HFFc6 (cell line): ENCODE results near the gene GALC. TPM values are rescaled to one million over a fixed set of nuclear protein-coding genes. Genes with fewer than 3 reads are reported as not detected.

Source experiments
- DNase-seq: peaks from one replicate; pipeline ENCODE4 v3.0.0-alpha.2; 2018
- H3K27ac Mint-ChIP-seq: 2 replicates; pipeline ENCODE4 v1.8.0; 2020; ENCODE audit warnings: mild to moderate bottlenecking, mixed read lengths
- H3K27me3 Mint-ChIP-seq: 2 replicates; pipeline ENCODE4 v1.8.0; 2021; ENCODE audit warnings: mild to moderate bottlenecking, moderate library complexity, mixed read lengths; ENCODE audit not compliant: insufficient read depth
- H3K36me3 Mint-ChIP-seq: 2 replicates; pipeline ENCODE4 v1.8.0; 2021; ENCODE audit warnings: low read depth, mixed read lengths
- H3K4me1 Mint-ChIP-seq: 2 replicates; pipeline ENCODE4 v1.8.0; 2020; ENCODE audit warnings: low read depth, mixed read lengths
- H3K4me3 Mint-ChIP-seq: 2 replicates; pipeline ENCODE4 v1.8.0; 2020; ENCODE audit warnings: mild to moderate bottlenecking, moderate library complexity, mixed read lengths
- H3K9me3 Mint-ChIP-seq: 2 replicates; pipeline ENCODE4 v1.8.0; 2020; ENCODE audit warnings: mild to moderate bottlenecking, mixed read lengths
- CTCF ChIP-seq: fragments of 200-600 bp; sonication (generic); IDR thresholded peaks from 2 replicates; pipeline ENCODE4 v1.5.0; 2021; ENCODE audit warnings: antibody characterized with exemption, mild to moderate bottlenecking
- total RNA-seq, 6 experiments: library from RNA; stranded (reverse); fragmentation: NEBNext Ultra II Directional; extraction: Animal tissue kit (Norgen Biotek cat#: 25700); gene quantifications; 2 replicates in 1 of 6; 3 replicates in 5 of 6; pipeline ENCODE4 v1.2.3, GENCODE V29; 2021

The GALC gene
- total RNA-seq, 6 experiments from 2014 or later, result 9.3 to 11.8 (median 10.8) TPM

DNA sequence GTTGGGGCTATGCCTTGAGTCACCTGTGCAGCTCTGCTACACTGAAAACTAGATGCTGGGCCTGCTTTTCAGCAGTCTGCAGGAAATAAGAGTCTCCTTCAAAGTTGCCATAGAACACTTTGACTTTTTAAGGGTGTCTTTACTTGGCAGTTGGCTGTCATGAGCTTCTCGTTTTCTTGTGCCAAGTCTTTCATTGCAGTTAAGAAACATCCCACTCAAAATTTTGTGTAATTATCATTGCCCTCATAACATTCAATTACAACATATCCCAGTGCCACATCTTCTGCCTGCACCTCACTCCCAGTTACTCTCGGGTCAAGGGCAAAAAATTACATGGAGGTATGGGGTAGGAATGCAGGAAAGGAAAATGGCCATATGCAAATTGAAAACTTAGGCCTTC is 41.1 kb upstream of the GALC start:
- no peak for DNase-seq
- H3K4me1 Mint-ChIP-seq, result no peaks in the 10 kb centered on the region
- no peak overlapping the region for H3K27ac Mint-ChIP-seq
- no peaks in the 10 kb centered on the region for H3K36me3 Mint-ChIP-seq
- no peaks in the 10 kb centered on the region for H3K27me3 Mint-ChIP-seq
- no peak for TF ChIP-seq CTCF
- no peak overlapping the region for H3K4me3 Mint-ChIP-seq
- no peaks in the 10 kb centered on the region; the same call in 1 of the 2 replicates for H3K9me3 Mint-ChIP-seq

DNA sequence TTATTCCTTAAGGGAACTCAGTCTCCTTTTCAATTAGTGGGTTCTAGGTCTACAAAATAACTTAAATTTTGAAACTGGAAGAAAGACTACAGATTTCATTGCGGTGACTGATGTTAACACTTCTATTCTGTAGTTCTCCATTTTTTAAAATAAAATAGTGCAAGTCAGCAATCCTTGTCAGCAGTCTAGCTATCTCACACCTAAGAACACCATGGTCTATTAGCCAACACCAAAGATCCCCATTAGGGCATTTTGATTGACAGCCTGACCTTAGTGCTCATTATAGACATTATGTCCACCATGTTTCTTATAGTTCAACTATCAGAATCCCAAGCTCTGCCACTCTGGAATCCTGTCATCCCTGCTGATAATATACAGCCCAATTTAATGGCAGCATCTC is 39.4 kb upstream of the GALC start:
- no peak overlapping the region for H3K27ac Mint-ChIP-seq
- no peaks in the 10 kb centered on the region for H3K4me1 Mint-ChIP-seq
- H3K27me3 Mint-ChIP-seq, result no peaks in the 10 kb centered on the region; the same call in 1 of the 2 replicates
- no peak for DNase-seq
- no peak overlapping the region for H3K4me3 Mint-ChIP-seq
- TF ChIP-seq CTCF, result no peak
- H3K36me3 Mint-ChIP-seq, result no peaks in the 10 kb centered on the region
- no peaks in the 10 kb centered on the region; the same call in 1 of the 2 replicates for H3K9me3 Mint-ChIP-seq

GRCh38 chr14:88030892-88031291 is 37.9 kb upstream of the GALC start:
- H3K36me3 Mint-ChIP-seq, result no peaks in the 10 kb centered on the region
- no peaks in the 10 kb centered on the region; the same call in 1 of the 2 replicates for H3K9me3 Mint-ChIP-seq
- H3K27ac Mint-ChIP-seq, result no peak overlapping the region
- no peak for TF ChIP-seq CTCF
- no peaks in the 10 kb centered on the region for H3K4me1 Mint-ChIP-seq
- no peaks in the 10 kb centered on the region; the same call in none of the 2 replicates for H3K27me3 Mint-ChIP-seq
- no peak overlapping the region for H3K4me3 Mint-ChIP-seq
- no peak for DNase-seq

- Mint-ChIP-seq H3K4me3 (no peak overlapping the region), H3K4me1 (no peaks in the 10 kb centered on the region), H3K36me3 (no peaks in the 10 kb centered on the region), H3K27ac (no peak overlapping the region), H3K27me3 (no peaks in the 10 kb centered on the region; the same call in none of the 2 replicates), H3K9me3 (no peaks in the 10 kb centered on the region; the same call in 1 of the 2 replicates)
- DNase-seq, result no peak
- no peak for TF ChIP-seq CTCF
These were observed 37.1 kb upstream of the GALC start for GRCh38 chr14:88030079-88030478.

- no peak overlapping the region for H3K27ac Mint-ChIP-seq
- H3K4me3 Mint-ChIP-seq, result no peak overlapping the region
- TF ChIP-seq CTCF, result no peak
- H3K9me3 Mint-ChIP-seq, result no peaks in the 10 kb centered on the region
- H3K27me3 Mint-ChIP-seq, result no peaks in the 10 kb centered on the region; the same call in none of the 2 replicates
- H3K36me3 Mint-ChIP-seq, result no peaks in the 10 kb centered on the region
- H3K4me1 Mint-ChIP-seq, result no peaks in the 10 kb centered on the region
- no peak for DNase-seq
These were observed 36.5 kb upstream of the GALC start for GRCh38 chr14:88029500-88029899.

DNA sequence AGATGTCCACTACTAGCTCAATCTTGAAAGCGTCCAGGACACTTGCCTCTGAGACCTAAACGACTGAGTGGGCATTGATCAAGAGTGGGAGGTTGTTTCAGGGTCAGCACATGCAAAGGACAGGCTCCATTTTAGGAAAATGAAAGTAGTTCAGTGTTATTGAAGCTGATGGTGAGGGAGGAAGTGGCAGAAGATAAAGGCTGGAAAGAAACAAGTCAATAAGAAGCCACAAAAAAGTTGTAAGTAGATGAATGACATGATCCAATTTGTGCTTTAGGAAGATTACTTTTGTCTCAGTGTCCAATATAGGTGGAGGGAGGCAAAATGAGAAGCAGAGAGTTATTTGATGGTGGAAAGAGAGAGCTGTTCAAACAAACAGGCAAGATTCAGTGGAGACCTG is 33.9 kb upstream of the GALC start:
- H3K36me3 Mint-ChIP-seq, result no peaks in the 10 kb centered on the region
- H3K27ac Mint-ChIP-seq, result no peak overlapping the region
- no peaks in the 10 kb centered on the region for H3K4me1 Mint-ChIP-seq
- no peaks in the 10 kb centered on the region for H3K9me3 Mint-ChIP-seq
- no peak overlapping the region for H3K4me3 Mint-ChIP-seq
- TF ChIP-seq CTCF, result no peak
- DNase-seq, result no peak
- no peaks in the 10 kb centered on the region; the same call in none of the 2 replicates for H3K27me3 Mint-ChIP-seq
